Stimulated activated CD4-positive, alpha-beta T cell treated with anti-CD3 and anti-CD28 coated beads, Interleukin-2, amount 100 ng/mL, for 24 hours (primary cell): ENCODE measurements around the gene METTL25.

Experiments used
- DNase-seq, 2 donors: peaks; one replicate each; pipeline ENCODE4 v3.0.0-alpha.2; 2020

METTL25 gene

DNA sequence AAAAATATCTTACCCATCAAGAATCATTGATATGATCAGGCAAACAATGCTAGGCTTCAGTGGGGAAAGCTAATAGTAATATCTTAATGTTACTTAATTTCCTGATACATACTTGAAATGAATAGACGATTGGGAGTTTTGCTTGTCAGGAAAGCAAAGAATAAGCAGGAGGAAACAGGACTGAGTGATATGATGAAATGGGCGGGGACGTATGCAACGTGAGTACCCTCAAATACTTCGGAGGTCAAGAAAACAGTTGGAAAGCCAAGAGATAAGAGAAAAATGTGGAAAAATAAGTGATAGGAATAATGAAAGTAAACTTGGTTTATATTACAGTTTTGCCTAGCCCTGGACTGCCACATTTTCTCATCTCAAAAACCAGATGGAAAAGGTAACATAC lies 49.2 kb downstream of the METTL25 start:
- DNase-seq = no peak

DNA sequence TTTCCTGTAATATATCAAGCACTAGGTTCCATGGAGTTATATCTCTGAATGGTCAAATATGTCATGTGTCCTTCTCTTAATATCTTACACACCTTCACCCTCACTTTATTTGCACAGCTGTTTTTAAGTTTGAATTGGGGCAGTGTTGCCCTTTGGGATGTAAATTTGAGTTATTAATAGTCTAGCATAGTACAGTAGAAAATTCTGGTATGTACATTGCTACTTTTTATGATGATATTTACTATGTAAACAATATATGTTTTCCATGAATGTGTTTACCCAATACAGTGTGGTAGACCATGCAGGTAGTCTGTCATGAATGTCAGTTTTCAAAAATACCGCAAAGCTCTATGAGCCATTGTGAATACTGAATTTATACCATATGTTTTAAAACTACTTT lies 50.5 kb downstream of the METTL25 start:
- DNase-seq = no peak

DNA sequence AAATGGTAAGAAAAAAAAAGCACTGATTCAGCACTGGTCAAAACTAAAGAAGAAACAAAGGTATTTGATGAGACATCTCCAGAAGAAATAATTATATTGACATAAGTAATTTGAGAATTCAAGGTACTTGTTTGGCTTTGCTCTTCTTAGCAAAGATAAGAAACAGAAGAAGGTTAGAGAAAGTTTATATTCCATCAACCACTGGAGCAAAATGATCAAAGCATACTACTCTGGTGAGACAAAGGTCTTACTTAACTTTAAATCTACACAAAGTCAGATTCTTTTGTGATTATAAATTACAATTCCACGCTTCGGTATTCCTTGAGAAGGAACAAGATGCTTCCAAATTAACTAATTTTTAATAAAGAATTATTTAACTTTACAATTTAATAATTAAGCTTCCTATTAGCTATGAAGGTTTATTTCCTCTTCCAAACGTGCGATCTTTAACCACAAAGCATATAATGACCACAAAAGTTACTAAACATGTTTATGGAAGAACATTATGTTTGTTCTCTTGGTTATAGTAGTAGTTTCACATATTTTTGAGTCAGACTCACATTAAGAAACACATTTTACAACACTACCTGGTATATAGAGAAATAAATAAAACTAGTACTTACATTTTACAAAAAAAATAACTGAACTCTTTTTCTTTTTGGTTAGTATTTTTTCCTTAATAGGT lies 53.4 kb downstream of the METTL25 start:
- DNase-seq = no peak

DNA sequence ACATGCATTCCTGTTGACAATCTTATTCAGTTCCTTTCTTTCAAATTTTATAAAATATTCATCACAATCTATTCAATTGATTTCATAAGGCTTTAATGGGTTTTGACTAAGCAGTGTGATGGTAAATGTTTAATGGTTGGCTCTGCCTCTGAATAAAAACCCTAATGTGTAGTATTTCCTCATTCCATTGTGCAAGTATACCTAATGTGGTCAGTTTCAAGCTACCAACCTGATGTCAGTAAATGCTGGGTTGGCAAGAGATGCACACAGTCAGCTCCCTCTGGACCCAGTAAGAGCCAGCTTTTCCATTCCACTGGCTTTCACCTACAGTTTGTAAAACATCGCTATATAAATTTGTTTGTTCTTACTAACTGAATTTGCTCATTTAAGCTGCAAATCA lies 53.9 kb downstream of the METTL25 start:
- DNase-seq = no peak

DNA sequence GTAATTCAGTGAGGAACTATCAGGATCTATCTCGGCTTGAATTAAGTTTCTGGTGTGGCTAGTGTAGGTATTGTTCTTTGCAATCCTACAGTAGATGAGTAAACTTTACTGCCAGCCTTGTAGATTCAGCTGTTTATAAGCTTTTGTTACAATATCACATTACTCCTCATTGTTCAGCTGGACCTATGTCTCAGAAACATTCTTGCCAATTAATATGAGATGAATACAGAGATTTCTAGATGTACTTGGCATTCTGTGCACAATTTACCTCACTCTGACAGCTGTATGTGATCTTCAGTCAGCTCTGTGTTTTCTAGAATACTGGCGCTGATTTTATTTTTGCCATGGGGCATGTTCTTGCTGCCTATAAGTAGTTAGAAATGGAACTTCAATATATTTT lies 55.7 kb downstream of the METTL25 start:
- DNase-seq = no peak

DNA sequence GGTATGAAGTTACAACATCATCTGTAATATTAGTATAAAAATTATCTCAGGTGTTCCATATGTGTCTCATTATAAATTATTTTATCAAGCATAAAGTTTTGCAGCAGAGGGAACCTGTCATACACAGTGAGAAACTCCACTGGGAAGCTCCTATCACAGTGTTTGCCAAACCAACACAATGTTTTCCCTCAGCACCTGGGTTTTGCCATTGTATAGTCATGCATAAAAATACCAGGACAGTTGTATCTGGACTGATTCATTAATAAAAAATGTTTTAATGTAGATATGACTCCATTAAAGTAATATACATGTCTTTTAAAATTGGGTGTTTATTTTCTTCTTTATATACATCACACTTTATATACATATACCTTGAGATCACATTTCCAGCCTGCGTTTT lies 56.6 kb downstream of the METTL25 start:
- DNase-seq = no peak

DNA sequence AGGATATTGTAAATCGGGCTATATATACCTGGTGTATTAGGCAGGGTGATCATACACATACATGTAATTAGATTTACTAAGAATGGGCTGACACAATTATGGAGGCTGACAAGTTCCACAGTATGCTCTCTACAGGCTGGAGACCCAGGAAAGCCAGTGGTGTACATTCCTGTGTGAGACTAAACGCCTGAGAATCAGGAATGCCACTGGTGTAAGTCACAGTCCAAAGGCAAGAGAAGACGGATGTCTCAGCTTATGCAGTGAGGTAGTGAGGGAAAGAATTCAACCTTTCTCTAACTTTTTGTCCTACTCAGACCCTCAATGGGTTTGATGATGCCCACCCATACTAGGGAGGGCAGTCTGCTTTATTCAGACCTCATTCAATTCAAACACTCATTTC lies 57.1 kb downstream of the METTL25 start:
- DNase-seq = no peak

DNA sequence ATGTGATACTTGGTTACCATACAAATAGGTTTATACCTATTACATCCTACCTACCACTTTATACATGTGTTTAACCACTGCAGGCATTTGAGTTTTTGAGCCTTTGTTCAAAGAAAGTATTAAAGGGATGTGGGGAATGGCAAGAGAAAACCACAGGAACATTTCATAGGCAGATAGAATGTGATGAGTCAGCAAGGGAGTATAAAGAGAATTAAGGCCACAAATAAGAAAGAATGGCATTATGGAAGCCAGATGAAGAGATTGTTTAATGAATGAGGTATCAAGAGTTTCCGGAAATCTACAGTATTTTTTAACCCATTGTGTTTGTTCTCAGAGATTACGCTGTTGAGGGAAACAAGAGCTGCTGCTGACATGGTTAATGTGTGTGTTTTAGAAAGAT lies 66.9 kb downstream of the METTL25 start:
- no peak for DNase-seq

DNA sequence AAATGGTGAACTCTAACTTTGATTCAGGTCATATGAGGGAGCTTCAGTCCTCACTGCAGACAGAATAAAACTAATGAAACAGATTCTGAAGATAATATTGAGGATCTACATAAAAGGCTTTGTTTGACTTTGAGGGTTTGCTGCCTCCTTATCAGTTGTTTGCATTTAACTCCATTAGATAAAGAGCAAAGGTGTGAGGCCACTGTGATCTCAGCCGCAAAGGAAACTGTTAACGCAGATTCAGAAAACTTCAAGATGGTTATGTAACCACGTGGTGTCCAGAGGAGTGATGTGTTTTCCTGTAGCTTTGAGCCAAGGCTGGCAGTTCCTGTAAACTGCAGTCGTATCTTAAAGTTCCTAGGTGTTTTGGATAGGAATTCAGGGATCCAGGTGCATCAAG lies 67.8 kb downstream of the METTL25 start:
- no peak for DNase-seq

DNA sequence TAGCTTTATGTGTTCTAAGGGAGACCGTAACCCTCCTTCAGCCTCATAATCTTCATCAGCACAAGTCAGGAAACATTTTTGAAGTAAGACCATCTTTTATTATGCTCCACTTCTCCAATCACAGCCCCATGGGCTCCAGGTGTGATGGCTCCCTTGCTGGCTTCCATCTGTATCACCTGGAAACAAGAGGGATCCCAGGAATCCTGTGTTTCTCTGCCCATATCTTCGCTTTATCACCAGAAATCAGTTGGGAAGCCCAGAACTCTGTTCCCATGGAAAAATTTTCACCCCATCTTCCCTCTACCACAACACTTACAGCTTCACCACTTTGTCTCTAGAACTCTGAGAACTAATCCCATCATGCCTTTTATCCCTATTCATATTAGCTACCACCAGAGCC lies 68.3 kb downstream of the METTL25 start:
- DNase-seq = no peak

DNA sequence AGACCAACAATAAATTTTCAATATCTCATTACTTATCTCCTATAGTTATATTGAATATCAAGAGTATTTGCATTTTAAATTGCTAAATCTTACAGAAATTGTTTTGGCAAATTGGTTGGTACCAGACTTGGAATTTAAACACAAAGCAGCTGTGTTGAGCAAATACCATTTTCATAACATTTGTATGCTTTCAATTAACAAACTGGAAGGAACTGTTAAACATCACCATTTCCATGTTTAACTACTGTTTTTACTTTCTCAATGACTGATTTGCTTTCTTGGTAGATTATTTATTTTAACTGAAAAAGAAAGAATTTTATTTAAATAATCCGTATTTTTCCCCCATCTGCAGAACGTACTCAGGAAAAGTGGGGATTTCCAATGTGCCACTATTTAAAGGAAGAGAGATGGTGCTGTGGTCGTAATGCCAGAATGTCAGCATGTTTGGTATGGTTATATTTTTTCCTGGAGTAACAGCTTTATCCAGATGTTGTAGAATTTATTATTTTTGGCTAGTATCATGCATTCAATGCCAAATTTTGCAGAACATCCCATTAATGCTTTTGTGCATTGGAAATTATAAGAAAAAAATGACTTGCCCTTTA lies 72.3 kb downstream of the METTL25 start:
- DNase-seq = no peak

DNA sequence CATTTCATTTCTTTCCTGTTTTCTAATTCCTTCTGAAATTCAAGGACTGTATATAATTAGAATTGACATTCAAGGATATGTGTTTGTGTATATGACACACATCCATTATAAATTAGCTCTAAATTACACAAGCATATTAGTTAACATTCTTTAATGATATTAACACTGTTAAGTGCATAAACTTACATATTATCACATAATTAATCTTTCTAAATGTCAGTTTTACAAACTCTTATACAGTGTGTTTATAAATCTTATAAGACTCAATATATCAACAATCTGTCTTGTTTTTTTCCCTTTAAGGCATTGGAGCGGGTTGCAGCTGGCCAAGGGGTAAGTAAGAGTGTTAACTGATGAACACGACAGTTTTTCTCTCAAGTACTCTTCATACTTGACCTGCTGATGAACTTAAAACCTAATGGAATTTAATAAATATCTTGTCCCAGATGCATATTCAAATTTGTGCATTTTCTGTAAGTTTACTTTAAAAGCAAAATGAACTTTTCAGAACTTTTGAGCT lies 76.1 kb downstream of the METTL25 start:
- DNase-seq = no peak

DNA sequence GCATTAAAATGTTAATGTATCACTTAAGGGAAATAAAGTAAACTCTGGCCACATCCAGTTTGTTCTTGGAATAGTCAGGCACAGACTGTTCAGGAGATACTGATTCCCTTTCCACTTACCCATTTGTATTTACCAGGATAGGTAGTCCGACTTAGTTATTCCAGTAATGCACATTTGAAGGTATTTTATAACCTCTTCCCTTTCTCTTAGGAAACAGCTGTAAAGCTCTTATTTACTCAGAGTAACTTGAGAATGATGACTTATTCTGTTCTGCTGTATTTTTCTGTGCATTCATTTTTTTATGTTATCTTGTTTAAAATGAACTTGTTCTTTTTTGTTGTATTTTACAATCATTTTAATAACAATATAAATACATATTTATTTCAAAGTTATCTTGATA lies 78.0 kb downstream of the METTL25 start:
- DNase-seq = no peak

DNA sequence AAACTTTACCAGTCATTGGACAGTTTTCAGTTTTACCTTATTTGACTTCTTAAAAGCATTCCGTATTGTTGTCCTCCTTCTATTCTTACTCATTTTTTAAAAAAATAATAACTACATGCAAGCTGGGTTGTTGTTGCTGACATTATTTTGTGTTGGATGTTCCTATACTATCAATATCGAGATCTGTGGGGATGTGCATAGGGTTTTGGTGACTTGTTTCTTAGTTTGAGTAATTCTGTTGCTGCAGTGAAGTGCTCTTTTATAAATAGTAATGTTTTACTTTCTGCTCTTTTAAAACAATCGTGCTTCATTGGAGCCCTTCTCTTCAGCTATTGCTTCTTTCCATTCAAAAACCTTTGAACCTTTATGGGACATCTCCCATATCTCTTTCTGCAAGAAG lies 79.4 kb downstream of the METTL25 start:
- DNase-seq = no peak

DNA sequence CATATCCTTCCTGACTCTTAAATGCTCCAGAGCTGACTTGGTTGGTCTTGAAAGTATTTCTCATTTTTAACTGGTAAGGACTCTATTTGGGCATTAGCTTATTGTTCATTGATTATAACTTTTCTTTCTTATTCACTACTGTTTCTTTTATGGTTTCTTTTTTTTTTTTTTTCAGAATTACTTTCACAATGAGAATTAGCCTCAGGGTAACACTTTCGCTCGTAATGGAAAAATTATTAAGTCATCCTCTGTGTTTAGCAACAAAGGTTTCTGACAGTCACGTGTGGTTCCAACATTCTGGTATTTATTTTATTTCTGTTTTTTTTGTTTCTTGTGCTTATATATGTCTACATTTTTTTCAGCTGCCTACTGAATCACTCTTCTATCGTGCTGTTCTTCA lies 80.0 kb downstream of the METTL25 start:
- no peak for DNase-seq

DNA sequence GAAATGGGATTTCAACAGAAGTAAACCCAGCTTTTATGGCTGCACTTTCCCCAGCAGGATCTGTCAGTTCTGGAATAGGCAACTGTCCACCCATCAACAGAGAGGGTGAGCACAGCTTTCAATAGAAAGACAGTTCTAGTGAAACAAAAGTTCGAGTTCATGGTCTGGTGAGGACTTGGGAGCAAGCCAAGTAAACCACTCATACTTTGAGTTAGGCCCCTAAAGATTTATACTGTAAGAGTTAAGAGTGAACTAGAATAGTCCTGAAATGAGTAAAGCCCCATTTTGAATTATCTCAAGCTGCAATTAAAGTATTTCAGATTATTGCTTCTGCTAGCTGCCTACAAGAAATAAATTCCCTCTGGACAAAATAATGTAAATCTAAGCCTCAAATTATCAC lies 82.6 kb downstream of the METTL25 start:
- DNase-seq = no peak

DNA sequence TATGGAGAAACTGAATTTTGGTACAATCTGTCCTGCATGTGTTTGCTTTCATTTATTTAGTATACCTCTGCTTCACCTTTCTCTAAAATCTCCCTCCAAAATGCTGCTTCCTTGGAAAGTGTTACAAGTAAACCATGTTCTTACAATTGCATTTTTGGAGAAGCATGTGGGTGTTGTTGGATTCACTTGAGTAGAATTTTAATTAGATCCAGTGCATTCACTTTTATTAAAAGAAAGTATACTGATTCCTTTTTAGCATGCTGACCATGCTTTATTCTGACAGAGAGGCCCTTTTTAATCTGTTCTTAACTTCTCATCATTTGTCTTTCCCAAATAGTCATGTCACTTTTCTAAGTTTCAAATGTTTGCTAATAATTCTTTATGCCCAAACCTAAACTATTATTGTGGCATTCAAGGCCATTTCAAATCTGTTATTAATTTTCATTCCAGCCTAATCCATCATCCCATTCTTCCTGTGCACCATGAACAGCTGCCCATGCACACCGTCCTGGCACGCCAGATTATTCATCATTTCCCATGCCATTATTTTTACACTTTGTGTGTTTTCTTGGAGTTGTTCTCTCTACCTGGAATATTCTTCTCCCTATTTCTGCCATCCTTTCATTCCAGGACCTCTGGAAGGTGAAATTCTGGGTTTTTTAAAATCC lies 90.7 kb downstream of the METTL25 start:
- no peak for DNase-seq

DNA sequence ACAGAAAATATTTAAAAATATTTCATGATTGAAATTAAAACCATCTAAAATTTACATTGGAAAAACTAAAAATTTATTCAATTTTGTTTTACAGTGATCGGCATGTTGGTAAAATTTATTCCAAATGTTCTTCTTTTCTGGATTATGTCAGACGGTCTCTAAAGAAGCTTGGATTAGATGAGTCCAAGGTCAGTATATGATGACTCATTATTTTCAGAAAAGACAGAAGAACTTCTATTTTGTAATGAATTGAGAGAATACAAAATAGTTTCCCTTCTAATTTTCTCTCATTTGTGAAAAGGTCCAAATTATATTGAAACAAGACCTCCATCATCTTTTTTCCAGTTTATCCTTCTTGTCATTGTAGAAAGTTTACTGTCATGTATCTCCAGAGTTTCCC lies 98.3 kb downstream of the METTL25 start:
- DNase-seq = no peak

DNA sequence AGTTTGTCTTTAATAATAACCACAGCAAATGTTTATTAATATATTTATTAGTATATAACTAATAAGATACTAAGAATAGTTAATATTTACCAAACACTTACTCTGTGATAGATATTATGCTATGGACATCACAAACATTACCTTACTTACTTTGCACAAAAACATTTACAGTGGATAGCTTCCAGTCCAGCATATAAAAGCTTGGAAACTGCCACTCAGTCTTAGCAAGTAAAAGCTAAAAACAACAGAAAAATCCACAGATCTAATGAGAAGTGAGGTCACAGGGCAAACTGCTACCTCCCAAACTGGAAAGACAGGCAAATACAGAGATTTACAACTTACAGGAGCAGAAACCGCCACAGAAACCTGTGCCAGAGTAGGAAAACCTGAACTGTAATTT lies 99.8 kb downstream of the METTL25 start:
- no peak for DNase-seq

DNA sequence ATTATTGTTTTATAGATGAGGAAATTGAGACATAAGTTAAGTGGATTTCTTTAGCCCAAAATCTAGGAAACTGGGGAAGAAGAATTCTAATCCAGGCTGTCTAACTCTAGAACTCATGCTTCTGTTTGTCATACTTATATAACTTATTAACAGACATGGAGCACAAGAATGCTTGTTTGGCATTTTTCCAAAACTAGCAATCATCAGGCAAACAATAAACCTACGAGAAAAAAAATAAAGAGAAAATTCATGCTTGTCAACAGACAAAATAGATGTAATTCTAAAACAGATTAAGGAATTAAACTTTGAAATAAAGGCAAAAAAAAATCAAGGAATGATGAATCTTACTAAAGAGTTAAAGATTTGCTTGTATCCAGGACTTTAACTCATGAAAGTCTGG lies 103.1 kb downstream of the METTL25 start:
- DNase-seq = no peak

DNA sequence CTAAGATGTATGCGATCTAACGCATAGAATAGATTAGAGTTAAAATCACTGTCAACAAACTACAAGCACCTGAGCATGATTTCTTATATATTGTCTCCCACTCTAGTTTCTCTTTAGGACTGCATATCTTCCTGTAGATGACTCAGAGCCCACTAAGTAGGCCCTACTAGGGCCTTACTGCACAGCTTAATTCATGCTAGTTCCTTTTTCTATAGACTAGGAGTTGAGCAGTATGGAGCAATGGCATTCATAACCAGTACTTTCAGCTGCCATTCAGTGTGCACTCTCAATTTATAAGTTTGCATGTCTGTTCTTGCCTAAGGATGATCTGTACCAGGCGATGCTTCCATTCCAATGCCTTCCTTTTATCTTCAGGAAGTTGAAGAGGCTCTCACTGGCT lies 103.5 kb downstream of the METTL25 start:
- DNase-seq = no peak

DNA sequence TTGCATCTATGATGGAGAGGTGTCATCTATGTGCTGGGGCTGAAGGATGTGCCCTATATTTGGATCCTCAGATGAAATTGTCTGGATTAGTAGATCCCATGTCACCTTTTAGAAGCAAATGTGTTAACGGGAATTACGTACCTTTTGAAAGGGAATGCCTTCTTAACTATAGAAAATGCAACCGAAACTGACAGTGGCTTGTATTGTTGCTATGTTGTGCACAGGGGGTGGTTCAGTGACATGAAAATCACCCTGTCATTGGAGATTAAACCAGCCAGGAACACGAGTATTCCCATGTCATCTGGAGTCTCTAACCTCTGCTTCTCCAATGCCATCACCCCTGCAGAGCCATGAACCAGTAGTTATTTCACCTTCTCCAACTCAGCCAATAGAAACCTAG lies 110.2 kb downstream of the METTL25 start:
- DNase-seq = no peak

DNA sequence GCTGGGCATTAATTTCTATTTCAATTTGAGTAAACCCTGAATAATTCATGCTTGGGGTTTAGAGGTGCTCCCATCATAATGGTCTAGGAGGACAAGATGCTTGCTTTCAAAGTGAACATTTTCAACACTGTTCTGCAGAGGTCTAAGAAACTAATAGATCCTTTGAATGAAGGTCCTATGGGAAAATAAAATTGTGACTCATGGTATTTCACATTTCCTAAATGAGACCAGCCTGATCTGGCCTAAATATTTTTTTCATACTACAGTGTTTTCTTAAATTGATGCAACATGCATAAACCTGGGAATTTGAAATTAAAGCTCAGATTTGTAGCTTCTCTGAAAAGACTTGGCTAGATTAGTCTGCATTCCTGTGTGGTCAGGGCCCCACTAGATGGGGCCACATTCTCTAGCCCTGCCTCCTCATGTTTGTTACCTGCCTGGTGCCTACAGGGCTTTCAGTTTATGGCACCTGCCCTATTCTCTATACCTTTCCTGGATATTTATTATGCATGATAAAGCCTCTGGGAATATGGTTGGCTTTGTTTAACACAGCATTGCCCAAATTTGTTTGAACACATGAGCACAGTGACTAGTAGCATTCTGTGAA lies 112.7 kb downstream of the METTL25 start:
- DNase-seq = no peak
